Naive thymus-derived CD4-positive, alpha-beta T cell (primary cell): ENCODE results near the gene DMAC2. TPM values are rescaled to one million over a fixed set of nuclear protein-coding genes. Genes with fewer than 3 reads are reported as not detected.
A peak's percentile ranks its signal among the peaks of the same experiment; 100 is the strongest.

Source experiments
- ATAC-seq: fragments of 150-1000 bp; cut with Tn5 transposase; 2 replicates; pipeline ENCODE4 v1.10.0; 2021; ENCODE audit warnings: mild to moderate bottlenecking, moderate library complexity
- CTCF ChIA-PET: fragments of 350-600 bp; sonication (Branson Sonifier 250); formaldehyde crosslinking; loops from one replicate; lab custom pipeline; 2021; ENCODE audit warnings: antibody characterized with exemption; lab: Charles Lee
- POLR2A ChIA-PET: fragments of 350-600 bp; sonication (Branson Sonifier 250); formaldehyde crosslinking; loops from one replicate; lab custom pipeline; 2021; ENCODE audit warnings: antibody characterized with exemption, inconsistent platforms; lab: Charles Lee
- DNase-seq, 9 donors: peaks; one replicate each; pipeline versions ENCODE4 v3.0.0 to v3.0.0-alpha.2; 2020 to 2022; ENCODE audit warnings: mixed read lengths in 1 of 9
- H3K27ac ChIP-seq: one replicate; pipeline ENCODE4 v1.7.0; 2013; ENCODE audit warnings: mild to moderate bottlenecking, low read depth, low read length, moderate library complexity
- H3K27me3 ChIP-seq, 2 donors: one replicate each; pipeline ENCODE4 v1.7.0; 2013; ENCODE audit warnings: low read length in 2 of 2, mild to moderate bottlenecking in 2 of 2, moderate library complexity in 2 of 2; ENCODE audit not compliant: control insufficient read depth in 2 of 2, insufficient read depth in 2 of 2
- H3K36me3 ChIP-seq, 3 experiments: 1 replicate in 2 of 3; 2 replicates in 1 of 3; pipeline ENCODE4 v1.7.0; 2013; ENCODE audit warnings: low read length in 3 of 3, mild to moderate bottlenecking in 3 of 3, moderate library complexity in 1 of 3; ENCODE audit not compliant: insufficient read depth in 3 of 3, control insufficient read depth in 2 of 3
- H3K4me1 ChIP-seq, 2 donors: one replicate each; pipeline ENCODE4 v1.7.0; 2013; ENCODE audit warnings: low read length in 2 of 2, mild to moderate bottlenecking in 2 of 2, moderate library complexity in 1 of 2; ENCODE audit not compliant: control insufficient read depth in 2 of 2, insufficient read depth in 2 of 2
- H3K4me3 ChIP-seq: 2 replicates; pipeline ENCODE4 v1.7.0; 2013; ENCODE audit warnings: mild to moderate bottlenecking, low read length
- H3K9me3 ChIP-seq, 3 experiments: 1 replicate in 2 of 3; 2 replicates in 1 of 3; pipeline ENCODE4 v1.7.0; 2013; ENCODE audit warnings: low read length in 3 of 3; ENCODE audit not compliant: control insufficient read depth in 2 of 3
- H3K27ac Mint-ChIP-seq, 9 donors: one replicate each; pipeline ENCODE4 v1.8.0; 2020 to 2022; ENCODE audit warnings: mixed read lengths in 9 of 9, mild to moderate bottlenecking in 8 of 9, moderate library complexity in 5 of 9, inconsistent platforms in 2 of 9
- H3K27me3 Mint-ChIP-seq, 5 donors: one replicate each; pipeline ENCODE4 v1.8.0; 2021 to 2022; ENCODE audit warnings: mixed read lengths in 5 of 5, mild to moderate bottlenecking in 1 of 5
- H3K36me3 Mint-ChIP-seq, 5 donors: one replicate each; pipeline ENCODE4 v1.8.0; 2020 to 2022; ENCODE audit warnings: mixed read lengths in 5 of 5, mild to moderate bottlenecking in 3 of 5, inconsistent platforms in 1 of 5
- H3K4me1 Mint-ChIP-seq, 7 donors: one replicate each; pipeline ENCODE4 v1.8.0; 2020 to 2022; ENCODE audit warnings: mixed read lengths in 7 of 7, mild to moderate bottlenecking in 3 of 7, inconsistent platforms in 1 of 7
- H3K4me3 Mint-ChIP-seq, 10 donors: one replicate each; pipeline ENCODE4 v1.8.0; 2020 to 2022; ENCODE audit warnings: mild to moderate bottlenecking in 10 of 10, mixed read lengths in 10 of 10, moderate library complexity in 6 of 10, inconsistent platforms in 2 of 10
- H3K9me3 Mint-ChIP-seq, 11 donors: one replicate each; pipeline ENCODE4 v1.8.0; 2020 to 2022; ENCODE audit warnings: mixed read lengths in 11 of 11, mild to moderate bottlenecking in 4 of 11, inconsistent platforms in 1 of 11, moderate library complexity in 1 of 11
- intact Hi-C, 2 donors: fragments of 100-400 bp; cut with micrococcal nuclease; formaldehyde crosslinking; loops; one replicate each; pipeline ENCODE4 v1.15.1; 2023
- polyA plus RNA-seq, 2 donors: library from polyadenylated mRNA; unstranded; fragments of 300-500 nt; fragmentation: Illumina TruSeq; gene quantifications; one replicate each; pipeline ENCODE4 v1.2.3, GENCODE V29; 2021
- total RNA-seq, 6 experiments: library from RNA in 5 of 6; stranded (reverse) in 5 of 6; gene quantifications; 1 replicate in 5 of 6; 2 replicates in 1 of 6; pipeline ENCODE4 v1.2.3 and lab custom pipeline; 2021 to 2026

The DMAC2 gene
- total and polyA plus RNA-seq, 7 experiments from 2014 or later, result 22.2 to 53.7 (median 26.8) TPM

- DNase-seq, result peak in 1 of 9 donors; percentile 17
- Histone ChIP-seq H3K4me3 (no peak overlapping the region), H3K36me3 (no peaks in the 10 kb centered on the region), H3K4me1 (peaks cover 0 to 10% of the 10 kb centered on the region in 2 donors), H3K9me3 (no peaks in the 10 kb centered on the region), H3K27ac (no peak overlapping the region), H3K27me3 (no peaks in the 10 kb centered on the region)
- no peak overlapping the region for H3K27ac Mint-ChIP-seq
- POLR2A ChIA-PET, result no interaction called here
- intact Hi-C loops, result no loop called here
- H3K4me1 Mint-ChIP-seq, result peaks cover 8 to 23% (median 13%) of the 10 kb centered on the region in 7 donors
- CTCF ChIA-PET, result interaction anchor here (1.2 kb wide), 1 partner anchor 118 kb away, joined by 8 read pairs; no protein-coding TSS in a partner anchor
- H3K27me3 Mint-ChIP-seq, result peaks cover 0 to 3% (median 0%) of the 10 kb centered on the region in 5 donors
- H3K36me3 Mint-ChIP-seq, result no peaks in the 10 kb centered on the region
- H3K4me3 Mint-ChIP-seq, result no peak overlapping the region
- H3K9me3 Mint-ChIP-seq, result no peaks in the 10 kb centered on the region
- no peak for ATAC-seq
Observed at GRCh38 chr19:41445575-41445974, 5.9 kb upstream of the DMAC2 start.

- H3K9me3 ChIP-seq, result no peaks in the 10 kb centered on the region
- CTCF ChIA-PET, result interaction anchor here (0.6 kb wide), 1 partner anchor 103 kb away, joined by 4 read pairs; no protein-coding TSS in a partner anchor
- intact Hi-C loops, result loop anchor here in 1 of 2 donors (5.0 kb wide), 1 partner anchor 242 kb away; no protein-coding TSS in a partner anchor
- H3K27ac ChIP-seq, result no peak overlapping the region
- peaks cover 0 to 3% (median 0%) of the 10 kb centered on the region in 5 donors for H3K27me3 Mint-ChIP-seq
- no peaks in the 10 kb centered on the region for H3K9me3 Mint-ChIP-seq
- DNase-seq, result no peak
- peaks cover 4 to 16% (median 7%) of the 10 kb centered on the region in 7 donors for H3K4me1 Mint-ChIP-seq
- H3K4me3 ChIP-seq, result no peak overlapping the region
- peaks cover 7% of the 10 kb centered on the region in 2 donors for H3K4me1 ChIP-seq
- H3K36me3 ChIP-seq, result no peaks in the 10 kb centered on the region
- H3K27me3 ChIP-seq, result no peaks in the 10 kb centered on the region
- ATAC-seq, result no peak
- H3K27ac Mint-ChIP-seq, result no peak overlapping the region
- no peaks in the 10 kb centered on the region for H3K36me3 Mint-ChIP-seq
- no peak overlapping the region for H3K4me3 Mint-ChIP-seq
- POLR2A ChIA-PET, result no interaction called here
Observed at GRCh38 chr19:41443813-41444455, 4.2 kb upstream of the DMAC2 start.

DNA sequence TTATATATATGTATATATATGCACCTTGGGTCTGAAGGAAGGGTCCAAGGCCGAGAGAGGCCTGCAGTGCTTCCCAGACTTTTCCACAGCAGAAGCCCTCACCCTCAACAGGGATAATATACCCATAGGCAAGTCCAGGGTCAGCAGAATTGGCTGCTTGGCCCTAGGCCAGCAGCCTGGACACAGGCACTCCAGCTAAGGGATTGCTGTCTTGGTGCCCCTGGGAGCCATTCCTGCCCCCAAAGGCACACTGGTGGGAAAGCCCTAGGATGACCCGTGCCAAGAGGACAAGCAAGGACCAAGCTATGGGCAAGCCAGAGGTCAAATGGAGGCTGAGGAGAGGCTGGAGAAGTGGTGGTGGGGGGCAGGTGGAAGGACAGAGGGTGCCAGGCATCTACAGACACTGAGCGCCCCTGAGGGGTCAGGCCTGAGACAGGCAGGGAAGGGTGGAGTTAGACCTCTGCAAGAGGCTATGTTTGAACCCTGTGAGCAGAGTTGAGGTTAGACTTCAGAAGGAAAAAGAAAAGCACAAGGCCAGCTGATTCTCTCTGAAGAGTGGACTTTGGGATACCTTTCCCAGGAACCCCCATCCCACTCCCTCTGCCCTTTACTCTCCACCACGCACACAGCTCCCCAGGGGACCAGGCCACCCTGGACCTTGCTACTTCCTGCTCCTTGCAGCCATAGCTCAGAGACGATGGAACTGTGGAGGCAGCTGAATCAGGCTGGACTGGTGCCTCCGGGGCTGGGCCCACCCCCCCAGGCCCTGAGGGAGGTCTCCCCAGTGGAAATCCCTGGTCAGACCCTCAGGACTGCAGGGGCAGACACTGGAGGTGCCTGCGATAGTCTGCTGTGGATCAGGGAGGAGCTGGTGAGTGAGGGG is 3.0 kb upstream of the DMAC2 start, which contains the start of gene ERICH4:
Gene ERICH4 (plus strand): TSS at position 684 of the 883 bp plus-strand sequence. CDS start 14 bp downstream, at position 698.
- H3K27ac Mint-ChIP-seq, result peak within 1 kb of the TSS in 1 of 9 donors; percentile 66
- DNase-seq (no peak), ATAC-seq (no peak)
- H3K4me1 ChIP-seq, result peaks cover 7 to 12% of the 10 kb centered on the region in 2 donors
- no peak within 1 kb of the TSS for H3K4me3 ChIP-seq
- ChIA-PET CTCF (no interaction called here), POLR2A (interaction anchor here (0.6 to 0.9 kb wide), 2 partner anchors 95 to 106 kb away, joined by 3 read pairs; no protein-coding TSS in a partner anchor)
- H3K4me3 Mint-ChIP-seq, result no peak within 1 kb of the TSS
- H3K9me3 Mint-ChIP-seq, result no peaks in the 10 kb centered on the region
- peaks cover 0 to 3% (median 0%) of the 10 kb centered on the region in 5 donors for H3K27me3 Mint-ChIP-seq
- peaks cover 0 to 2% (median under 1%) of the 10 kb centered on the region in 5 donors for H3K36me3 Mint-ChIP-seq
- H3K27me3 ChIP-seq, result no peaks in the 10 kb centered on the region
- no peaks in the 10 kb centered on the region for H3K9me3 ChIP-seq
- peaks cover 4 to 19% (median 7%) of the 10 kb centered on the region in 7 donors for H3K4me1 Mint-ChIP-seq
- H3K36me3 ChIP-seq, result peaks cover 0 to 4% (median 0%) of the 10 kb centered on the region in 3 experiments
- intact Hi-C loops, result loop anchor here in 1 of 2 donors (5.0 kb wide), 1 partner anchor 240 kb away; no protein-coding TSS in a partner anchor
- no peak within 1 kb of the TSS for H3K27ac ChIP-seq

- H3K4me1 ChIP-seq, result peaks cover 7 to 12% of the 10 kb centered on the region in 2 donors
- no peak for ATAC-seq
Observed at GRCh38 chr19:41441321-41441945, 1.7 kb upstream of the DMAC2 start.

DNA sequence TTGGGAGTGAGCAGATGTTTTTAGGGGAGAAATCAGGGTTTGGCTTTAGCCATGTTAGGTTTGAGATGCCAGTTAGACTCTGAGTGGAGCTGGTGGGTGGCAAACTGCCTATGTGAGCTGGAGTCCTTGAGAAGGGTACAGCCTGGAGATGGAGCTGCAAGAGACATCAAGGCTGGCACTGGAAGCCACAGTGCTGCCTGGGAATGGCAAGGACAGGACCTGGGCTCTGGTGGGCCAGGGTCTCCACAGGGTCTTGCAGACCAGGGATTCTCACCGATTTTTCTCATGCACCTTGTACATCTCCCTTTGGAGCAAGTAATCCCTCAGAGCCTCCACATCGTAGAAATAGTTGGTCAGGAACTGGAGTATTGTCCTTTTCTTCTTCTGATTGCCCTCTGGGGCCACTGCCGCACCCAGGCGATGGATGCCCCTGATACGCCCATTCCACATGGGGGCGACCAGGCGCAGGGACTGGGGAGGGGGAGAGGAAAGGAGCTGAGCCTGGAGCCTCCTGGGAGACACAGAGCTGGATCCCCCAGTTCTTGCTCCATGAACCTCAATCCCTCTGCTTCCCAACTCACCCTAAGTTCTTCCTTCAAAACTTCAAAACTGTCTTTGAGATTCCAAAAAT is 1.7 kb downstream of the DMAC2 start:
- DNase-seq (no peak), ATAC-seq (no peak)
- Histone ChIP-seq H3K4me1 (peaks cover 7 to 12% of the 10 kb centered on the region in 2 donors), H3K4me3 (no peak overlapping the region), H3K27me3 (no peaks in the 10 kb centered on the region), H3K36me3 (peaks cover 0 to 23% (median 0%) of the 10 kb centered on the region in 3 experiments), H3K27ac (no peak overlapping the region), H3K9me3 (no peaks in the 10 kb centered on the region)
- Mint-ChIP-seq H3K36me3 (peaks cover 0 to 13% (median 3%) of the 10 kb centered on the region in 5 donors), H3K27ac (peak overlapping the region in 5 of 9 donors; percentile 56 to 88 (median 73)), H3K27me3 (no peaks in the 10 kb centered on the region), H3K4me1 (peaks cover 4 to 27% (median 10%) of the 10 kb centered on the region in 7 donors), H3K4me3 (peak overlapping the region in 9 of 10 donors; percentile 6 to 80 (median 72)), H3K9me3 (no peaks in the 10 kb centered on the region)
- ChIA-PET CTCF (interaction anchor here (0.6 kb wide), 1 partner anchor 395 kb away, joined by 3 read pairs; no protein-coding TSS in a partner anchor), POLR2A (interaction anchor here (0.6 to 4.1 kb wide), 2 partner anchors 10 to 39 kb away, joined by 3 to 14 read pairs; partner anchors contain the start of gene B3GNT8)
- intact Hi-C loops, result loop anchor here in 1 of 2 donors (10.0 kb wide), 1 partner anchor 123 kb away; the partner anchor contains the start of gene CCDC97

More at GRCh38 chr19:41441321-41441945, 1.7 kb upstream of the DMAC2 start:
- DNase-seq, result no peak
- ChIA-PET POLR2A (interaction anchor here (1.6 kb wide), 1 partner anchor 108 kb away, joined by 3 read pairs; no protein-coding TSS in a partner anchor), CTCF (no interaction called here)
- no peaks in the 10 kb centered on the region for H3K27me3 ChIP-seq
- Mint-ChIP-seq H3K9me3 (no peaks in the 10 kb centered on the region), H3K36me3 (peaks cover 0 to 8% (median 3%) of the 10 kb centered on the region in 5 donors), H3K4me3 (no peak overlapping the region), H3K27me3 (peaks cover 0 to 2% (median 0%) of the 10 kb centered on the region in 5 donors), H3K4me1 (peaks cover 4 to 24% (median 6%) of the 10 kb centered on the region in 7 donors), H3K27ac (no peak overlapping the region)
- intact Hi-C loops, result loop anchor here (2.0 to 5.0 kb wide), 3 partner anchors 179 to 725 kb away; partner anchors contain the start of genes COQ8B (in 1 of the 2) and ITPKC (in 1 of the 2)
- H3K36me3 ChIP-seq, result peaks cover 0 to 10% (median 0%) of the 10 kb centered on the region in 3 experiments
- no peak overlapping the region for H3K27ac ChIP-seq
- H3K9me3 ChIP-seq, result no peaks in the 10 kb centered on the region
- H3K4me3 ChIP-seq, result no peak overlapping the region
